Hematopoietic multipotent progenitor cell treated with erythropoietin and hydrocortisone succinate and interleukin-3 and kit ligand, for 17 days (in vitro differentiated cells): ENCODE data around the gene SHISAL1.

ENCODE experiments used
- DNase-seq: peaks from one replicate; pipeline ENCODE4 v3.0.0-alpha.2; 2015; ENCODE audit warnings: low spot score

Gene SHISAL1

GRCh38 chr22:44209343-44209742 lies 103.4 kb downstream of the SHISAL1 start:
- no peak for DNase-seq

DNA sequence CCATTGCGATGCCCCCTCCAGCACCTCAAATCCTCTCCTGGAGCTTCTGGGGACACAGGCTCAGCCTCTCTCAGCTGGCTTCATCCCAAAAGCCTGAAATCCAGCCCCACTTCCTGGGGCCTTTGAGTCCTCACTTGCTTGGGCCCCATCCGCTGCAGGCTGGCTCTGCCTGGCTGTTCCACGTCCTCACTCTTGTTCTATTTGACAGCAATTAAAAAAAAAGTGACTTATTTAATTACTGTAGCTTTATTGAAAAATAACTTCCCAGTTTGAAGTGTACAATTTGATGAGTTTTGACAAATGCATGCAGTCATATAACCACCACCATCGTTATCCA lies 104.8 kb downstream of the SHISAL1 start:
- no peak for DNase-seq

GRCh38 chr22:44207173-44207980 lies 105.4 kb downstream of the SHISAL1 start:
- no peak for DNase-seq

- no peak for DNase-seq
These were observed 106.1 kb downstream of the SHISAL1 start for GRCh38 chr22:44206696-44207095.

DNA sequence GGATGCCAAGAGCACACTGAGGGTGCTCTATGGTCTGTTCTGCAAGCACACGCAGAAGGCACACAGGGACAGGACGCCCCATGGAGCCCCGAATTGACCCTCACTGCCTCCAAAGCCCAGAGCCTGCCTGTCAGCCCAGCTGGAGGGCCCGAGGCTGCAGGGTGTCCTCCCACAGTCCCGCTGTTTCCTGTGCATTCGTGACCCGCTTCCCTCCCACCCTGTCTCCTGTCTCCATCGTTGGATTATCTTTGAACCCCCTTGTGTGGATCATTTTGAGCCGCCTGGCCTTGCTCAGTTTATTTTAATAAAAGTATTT lies 106.5 kb downstream of the SHISAL1 start:
- DNase-seq = no peak

DNA sequence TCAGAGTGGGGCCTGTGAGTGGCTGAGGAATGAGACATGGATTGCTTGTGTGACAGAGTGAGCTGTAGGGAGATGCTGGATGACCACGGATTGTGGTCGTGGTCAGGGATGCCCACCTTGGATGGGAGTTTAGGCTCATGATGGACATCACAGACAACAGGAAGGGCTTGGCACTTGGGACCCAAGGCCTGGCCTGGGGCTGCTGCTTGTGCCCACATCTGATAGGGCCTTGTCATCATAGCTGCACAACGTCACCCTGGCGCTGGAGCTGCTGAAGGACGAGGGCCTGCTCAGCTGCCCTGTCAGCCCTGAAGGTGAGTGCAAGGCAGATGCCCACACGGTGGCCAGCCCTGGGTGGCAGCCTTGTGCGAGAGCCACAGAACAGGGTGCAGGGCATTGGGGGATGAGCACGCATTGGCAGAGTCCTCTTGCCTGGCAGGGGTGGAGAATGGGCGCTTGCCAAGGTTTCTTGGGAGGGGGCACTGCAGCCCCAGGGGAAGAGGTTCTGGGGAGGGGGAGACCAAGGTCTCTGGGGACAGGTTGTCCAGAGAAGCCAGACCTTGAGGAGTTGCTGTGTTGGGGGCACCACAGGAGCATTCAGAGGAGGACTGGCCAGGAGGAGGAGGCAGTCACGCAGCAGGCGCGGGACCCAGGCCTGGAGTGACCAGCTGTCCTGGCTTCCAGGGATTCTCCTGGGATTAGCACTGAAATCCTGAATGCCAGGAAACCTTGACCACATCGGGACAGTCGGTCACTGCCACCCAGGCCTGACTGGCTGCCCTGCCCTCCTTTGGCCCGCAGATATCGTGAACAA lies 107.0 kb downstream of the SHISAL1 start:
- DNase-seq = no peak

DNA sequence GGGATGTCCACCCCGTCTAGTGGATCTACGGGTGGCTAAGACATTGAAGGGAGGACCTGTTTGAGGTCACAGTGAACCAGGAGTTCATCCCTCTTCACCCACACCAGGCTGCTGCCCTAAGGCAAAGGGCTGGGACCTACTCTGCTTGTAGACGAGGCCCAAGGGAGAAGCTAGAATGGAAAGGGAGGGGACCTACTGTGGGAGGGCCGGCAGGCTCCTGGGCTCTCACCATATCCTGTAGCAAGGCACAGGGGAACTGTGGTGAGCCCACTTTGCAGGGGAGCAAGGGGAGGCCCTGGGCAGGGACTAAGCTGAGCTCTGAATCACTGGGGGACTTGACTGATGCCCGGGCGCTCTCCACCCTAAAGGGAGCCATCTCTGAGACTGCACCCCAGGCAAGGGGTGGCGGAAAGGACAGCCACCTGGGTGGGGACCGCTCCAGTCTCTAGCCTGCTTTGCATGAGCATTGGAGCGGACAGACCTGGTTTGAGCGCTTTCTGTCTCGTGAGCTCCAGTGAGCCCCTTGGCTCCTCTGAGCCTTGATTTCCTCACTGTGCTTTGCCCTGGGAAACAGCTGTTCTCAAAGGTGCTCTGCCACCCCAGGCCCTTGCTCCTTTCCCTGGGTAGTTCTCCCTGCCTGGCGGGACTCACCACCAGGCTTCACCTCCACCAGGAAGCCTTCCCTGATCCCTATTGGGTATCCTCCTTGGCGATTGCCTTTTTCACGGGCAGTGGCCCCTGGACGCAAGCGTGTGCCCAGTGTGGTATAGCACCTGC lies 107.8 kb downstream of the SHISAL1 start:
- no peak for DNase-seq

- no peak for DNase-seq
These were observed 109.5 kb downstream of the SHISAL1 start for GRCh38 chr22:44203203-44203602.

- no peak for DNase-seq
These were observed 110.4 kb downstream of the SHISAL1 start for GRCh38 chr22:44202261-44202789.

DNA sequence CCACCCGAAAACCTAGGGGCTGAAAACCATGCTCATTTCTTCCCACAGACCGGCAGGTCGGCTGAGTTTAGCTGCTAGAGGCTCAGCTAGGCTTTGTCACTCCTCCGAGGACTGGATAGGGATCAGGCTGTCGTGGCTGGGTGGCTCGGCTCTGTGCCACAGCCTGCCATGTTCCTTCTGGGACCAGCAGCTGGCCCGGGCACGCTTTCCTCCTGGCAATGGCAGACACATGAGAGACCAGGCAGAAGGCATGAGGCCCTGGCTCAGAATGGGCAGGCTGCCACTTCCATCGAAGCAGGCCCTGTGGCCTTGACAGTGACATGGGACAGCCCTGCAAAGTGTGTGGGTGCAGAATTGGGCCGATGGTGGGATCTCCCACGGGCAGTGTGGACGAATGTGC lies 111.1 kb downstream of the SHISAL1 start:
- DNase-seq = no peak

GRCh38 chr22:44200855-44201550 lies 111.7 kb downstream of the SHISAL1 start:
- DNase-seq = no peak

DNA sequence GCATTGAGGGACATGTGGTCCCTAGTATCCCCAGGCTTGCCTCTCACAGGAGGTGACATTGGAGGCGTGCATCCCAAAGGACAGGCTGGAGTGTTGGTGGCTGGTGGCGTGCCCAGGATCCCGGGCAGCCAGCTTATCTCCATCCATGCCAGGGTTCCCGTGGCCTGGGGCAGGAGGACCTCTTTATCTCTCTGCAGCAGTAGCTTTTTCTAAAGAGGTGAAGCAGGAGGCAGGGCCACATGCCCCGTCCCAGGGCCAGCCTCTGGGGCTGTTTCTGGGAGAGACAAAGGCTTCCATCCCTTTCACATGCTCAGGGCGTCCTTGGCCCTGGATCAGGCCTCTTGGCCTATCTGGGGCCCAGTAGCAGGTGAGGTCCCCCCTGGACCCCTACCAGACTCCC lies 112.3 kb downstream of the SHISAL1 start:
- DNase-seq = no peak

DNA sequence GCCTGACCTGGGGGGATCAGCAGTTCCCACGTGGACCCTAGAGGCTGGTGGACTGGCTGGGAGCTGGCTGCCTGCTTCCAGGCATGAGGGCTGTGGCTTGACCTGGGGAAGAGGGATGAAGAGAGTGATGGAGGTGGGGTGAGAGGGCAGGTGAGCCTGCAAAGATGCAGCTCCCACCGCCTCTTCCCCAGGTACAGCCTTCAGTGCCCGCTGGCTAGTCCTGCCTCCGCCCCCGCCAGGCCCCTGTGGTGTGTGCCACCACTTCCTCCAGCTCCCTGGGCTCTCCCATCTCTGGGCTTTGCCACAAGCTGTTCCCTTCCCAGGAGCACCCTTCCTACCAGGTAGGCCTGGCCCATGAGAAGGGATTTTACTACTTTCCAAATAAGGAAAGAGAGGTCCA lies 112.9 kb downstream of the SHISAL1 start:
- DNase-seq = no peak

GRCh38 chr22:44199164-44199563 lies 113.6 kb downstream of the SHISAL1 start:
- DNase-seq = no peak

DNA sequence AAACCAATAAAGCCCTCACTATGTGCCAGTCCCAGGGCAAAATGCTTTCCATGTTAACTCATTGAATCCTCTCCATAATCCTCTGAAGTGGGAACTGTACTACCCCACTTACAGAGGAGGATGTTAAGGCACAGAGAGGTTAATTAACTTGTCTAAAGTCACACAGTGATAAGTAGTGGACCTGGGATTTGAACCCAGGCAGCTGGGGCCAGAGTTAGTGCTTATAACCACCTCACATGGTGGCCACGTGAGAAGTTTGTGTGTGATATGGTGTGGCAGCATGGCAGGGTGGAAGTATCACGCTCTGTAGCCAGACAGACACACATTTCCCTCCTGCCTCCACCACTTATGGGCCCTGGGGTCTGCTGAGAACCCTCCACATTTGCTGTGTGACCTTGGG lies 115.5 kb downstream of the SHISAL1 start:
- no peak for DNase-seq

DNA sequence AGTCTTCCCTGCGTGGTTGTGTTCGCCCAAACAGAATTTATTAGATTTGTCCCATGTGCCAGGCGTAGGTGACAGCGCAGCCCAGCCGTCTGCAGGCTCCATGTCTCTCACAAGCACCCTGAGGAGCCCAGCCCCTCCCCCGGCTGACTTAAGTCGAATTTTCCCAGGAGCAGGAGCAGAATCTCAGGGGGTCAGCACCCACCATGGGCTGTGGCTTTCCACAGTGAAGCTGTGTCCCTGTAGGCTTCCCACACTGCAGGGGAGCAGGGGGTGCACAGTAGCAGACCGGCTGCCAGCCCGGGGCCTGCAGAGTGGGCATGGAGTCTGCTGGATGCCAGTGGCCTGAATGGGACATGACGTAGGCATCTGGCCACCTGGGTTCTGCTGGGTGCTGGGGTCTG lies 116.0 kb downstream of the SHISAL1 start:
- no peak for DNase-seq

- DNase-seq = no peak
These were observed 116.5 kb downstream of the SHISAL1 start for GRCh38 chr22:44196241-44196640.

- DNase-seq = no peak
These were observed 117.4 kb downstream of the SHISAL1 start for GRCh38 chr22:44195189-44195871.

GRCh38 chr22:44194569-44194968 lies 118.2 kb downstream of the SHISAL1 start:
- no peak for DNase-seq
